GM18907 (cell line): ENCODE results near the gene TRIP6.
A peak's percentile ranks its signal among the peaks of the same experiment; 100 is the strongest.

Source experiments
- ATAC-seq: cut with Tn5 transposase; IDR thresholded peaks from one replicate; pipeline ENCODE4 v1.9.1; 2021; ENCODE audit warnings: mild to moderate bottlenecking, moderate library complexity; ENCODE audit not compliant: unreplicated experiment

The TRIP6 gene

GRCh38 chr7:100873599-100874299, 6.6 kb downstream of the TRIP6 start:
- no peak for ATAC-seq

GRCh38 chr7:100874300-100874576, 7.1 kb downstream of the TRIP6 start:
- no peak for ATAC-seq

- ATAC-seq, result peak; percentile 88
Observed at GRCh38 chr7:100874577-100875355, 7.6 kb downstream of the TRIP6 start, which contains the start of gene SRRT. SRRT (plus strand) TSS chr7:100875103; CDS start chr7:100875591, 488 bp downstream.

GRCh38 chr7:100875356-100875751, 8.2 kb downstream of the TRIP6 start:
- peak; percentile 17 for ATAC-seq

- ATAC-seq, result no peak
Observed at GRCh38 chr7:100878013-100878412, 10.8 kb downstream of the TRIP6 start.

GRCh38 chr7:100878685-100879084, 11.5 kb downstream of the TRIP6 start:
- no peak for ATAC-seq

GRCh38 chr7:100879685-100880261, 12.6 kb downstream of the TRIP6 start:
- no peak for ATAC-seq

- ATAC-seq, result no peak
Observed at GRCh38 chr7:100880645-100881044, 13.5 kb downstream of the TRIP6 start.

- ATAC-seq, result no peak
Observed at GRCh38 chr7:100881136-100881535, 13.9 kb downstream of the TRIP6 start.

GRCh38 chr7:100882201-100882600, 15.0 kb downstream of the TRIP6 start:
- no peak for ATAC-seq

- ATAC-seq, result no peak
Observed at GRCh38 chr7:100882785-100883526, 15.8 kb downstream of the TRIP6 start.

- ATAC-seq, result no peak
Observed at GRCh38 chr7:100884736-100885439, 17.7 kb downstream of the TRIP6 start.

GRCh38 chr7:100885440-100886141, 18.4 kb downstream of the TRIP6 start:
- no peak for ATAC-seq

GRCh38 chr7:100886142-100886935, 19.2 kb downstream of the TRIP6 start:
- no peak for ATAC-seq

- no peak for ATAC-seq
Observed at GRCh38 chr7:100886936-100887515, 19.8 kb downstream of the TRIP6 start.

- peak; percentile 44 for ATAC-seq
Observed at GRCh38 chr7:100887516-100888290, 20.5 kb downstream of the TRIP6 start.

GRCh38 chr7:100888291-100888987, 21.3 kb downstream of the TRIP6 start:
- ATAC-seq, result no peak
